ENCODE measurements around the gene TNFRSF25.

DNA sequence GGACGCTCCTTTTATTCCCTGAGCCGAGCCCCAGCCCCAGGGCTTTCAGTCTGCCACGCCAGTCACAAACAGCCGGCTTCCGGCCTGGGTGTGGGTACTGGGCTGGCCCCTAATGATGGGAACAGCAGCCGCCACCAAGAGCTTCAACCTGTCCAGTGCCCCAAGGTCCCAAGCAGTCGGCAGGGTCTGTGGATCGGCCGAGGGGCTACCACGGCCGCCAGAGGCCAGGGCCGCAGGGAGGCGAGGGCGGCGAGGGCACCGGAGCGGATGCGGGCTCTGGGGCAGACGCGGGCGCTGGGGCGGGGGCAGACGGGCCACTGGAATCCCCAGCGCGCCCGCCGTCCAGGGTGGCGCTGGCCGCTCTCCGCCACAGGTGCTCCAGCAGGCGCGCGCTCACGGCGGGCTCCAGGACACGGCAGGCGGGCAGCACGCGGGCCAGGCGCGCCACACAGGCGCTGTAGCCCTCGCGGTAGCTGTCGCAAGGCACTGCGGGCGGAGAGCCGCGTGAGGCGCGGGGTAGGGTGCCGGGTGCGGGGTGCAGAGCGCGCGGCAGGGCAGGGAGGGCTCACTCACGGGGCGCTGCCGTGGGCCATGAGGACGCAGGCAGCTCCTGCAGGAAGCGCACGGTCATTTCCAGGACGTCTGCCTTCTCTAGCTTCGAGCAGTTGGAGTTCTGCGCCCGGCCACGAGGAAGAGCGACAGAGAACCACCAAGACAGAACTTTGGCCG is 47.1 kb downstream of the TNFRSF25 start:
- TF ChIP-seq, protein P1, sequence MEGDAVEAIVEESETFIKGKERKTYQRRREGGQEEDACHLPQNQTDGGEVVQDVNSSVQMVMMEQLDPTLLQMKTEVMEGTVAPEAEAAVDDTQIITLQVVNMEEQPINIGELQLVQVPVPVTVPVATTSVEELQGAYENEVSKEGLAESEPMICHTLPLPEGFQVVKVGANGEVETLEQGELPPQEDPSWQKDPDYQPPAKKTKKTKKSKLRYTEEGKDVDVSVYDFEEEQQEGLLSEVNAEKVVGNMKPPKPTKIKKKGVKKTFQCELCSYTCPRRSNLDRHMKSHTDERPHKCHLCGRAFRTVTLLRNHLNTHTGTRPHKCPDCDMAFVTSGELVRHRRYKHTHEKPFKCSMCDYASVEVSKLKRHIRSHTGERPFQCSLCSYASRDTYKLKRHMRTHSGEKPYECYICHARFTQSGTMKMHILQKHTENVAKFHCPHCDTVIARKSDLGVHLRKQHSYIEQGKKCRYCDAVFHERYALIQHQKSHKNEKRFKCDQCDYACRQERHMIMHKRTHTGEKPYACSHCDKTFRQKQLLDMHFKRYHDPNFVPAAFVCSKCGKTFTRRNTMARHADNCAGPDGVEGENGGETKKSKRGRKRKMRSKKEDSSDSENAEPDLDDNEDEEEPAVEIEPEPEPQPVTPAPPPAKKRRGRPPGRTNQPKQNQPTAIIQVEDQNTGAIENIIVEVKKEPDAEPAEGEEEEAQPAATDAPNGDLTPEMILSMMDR (conservative IDR thresholded peaks at IDR 0.05 in 1 of 2, IDR thresholded peaks at IDR 0.05 in 1 of 2; ENCODE audit: low read depth in 1 of 2, low read length in 2 of 2) = no peak
- peak; percentile 89 for TF ChIP-seq EZH2 (IDR thresholded peaks at IDR 0.05; ENCODE audit: low read length, missing control alignments)

Measured in fibroblast of lung (primary cell).